ENCODE measurements around the gene BACH2. TPM values are rescaled to one million over a fixed set of nuclear protein-coding genes. Genes with fewer than 3 reads are reported as not detected.

BACH2 gene
- total and polyA plus RNA-seq, 2 donors (not counting 1 experiment from before 2014, with no cell fraction given), result 2.2 to 2.6 TPM

DNA sequence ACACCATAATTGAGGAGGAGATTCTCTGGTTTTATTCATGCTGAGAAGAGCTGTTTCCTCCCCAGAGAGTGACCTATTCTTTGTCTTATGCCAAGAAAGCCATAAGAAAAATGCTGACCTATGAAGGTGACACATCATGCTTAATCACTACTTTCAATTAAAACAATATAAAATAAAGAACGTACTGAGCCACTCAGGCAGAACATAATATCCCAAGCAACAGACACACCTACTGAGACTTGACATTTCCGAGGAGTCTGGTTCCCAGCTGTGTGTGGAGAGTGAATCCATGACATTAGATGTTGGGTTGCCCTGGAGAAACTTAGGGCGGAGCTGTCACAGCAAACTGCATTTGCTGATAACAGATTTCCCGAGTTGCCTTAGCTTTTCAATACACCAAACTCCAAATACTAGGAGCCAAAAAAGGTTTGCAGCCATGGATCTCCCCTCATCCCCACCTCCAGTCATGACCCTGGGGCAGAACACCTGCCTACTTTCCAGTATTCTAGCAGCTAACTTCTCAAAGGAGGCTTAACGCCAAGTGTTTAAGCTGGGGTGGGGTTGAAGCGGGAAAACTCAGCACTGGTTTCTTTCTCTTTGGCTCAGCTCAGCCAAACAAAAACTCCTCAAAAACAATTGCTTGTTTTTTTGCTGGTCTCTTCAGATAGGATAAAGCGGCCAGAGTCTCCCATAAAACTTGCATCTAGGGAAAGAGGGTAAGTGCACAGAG lies 92.2 kb downstream of the BACH2 start:
- H3K9ac ChIP-seq (ENCODE audit: insufficient read depth, low read length), result no peak overlapping the region
- H3K27ac ChIP-seq (ENCODE audit: insufficient read depth, low read length), result no peak overlapping the region
- TF ChIP-seq EZH2 (IDR thresholded peaks at IDR 0.05; ENCODE audit: low read length, missing control alignments), result no peak
- no peaks in the 10 kb centered on the region for H3K79me2 ChIP-seq (ENCODE audit: control insufficient read depth, insufficient read depth, low read length)
- H3K36me3 ChIP-seq (ENCODE audit: control insufficient read depth, insufficient read depth, low read length), result no peaks in the 10 kb centered on the region
- peaks cover 2% of the 10 kb centered on the region for H3K4me1 ChIP-seq (ENCODE audit: control insufficient read depth, extremely low read depth, insufficient read depth, low read length)
- peak in 1 of 2 donors; percentile 56 for DNase-seq (ENCODE audit: low read depth in 2 of 2)
- H3K9me3 ChIP-seq (ENCODE audit: control insufficient read depth, insufficient read depth, low read depth, low read length), result no peaks in the 10 kb centered on the region
- no peak overlapping the region for H3K4me3 ChIP-seq (replicated peaks in 1 of 4; ENCODE audit: control extremely low read depth in 1 of 4, insufficient read depth in 1 of 4, low read depth in 3 of 4, low read length in 4 of 4)
- no peaks in the 10 kb centered on the region for H4K20me1 ChIP-seq (ENCODE audit: control insufficient read depth, extremely low read depth, insufficient read depth, low read length)
- peak overlapping the region; percentile 63 for H3K4me2 ChIP-seq (ENCODE audit: extremely low read depth, insufficient read depth, low read length)
- no peaks in the 10 kb centered on the region for H3K27me3 ChIP-seq (ENCODE audit: control insufficient read depth, insufficient read depth, low read length)
- no peak overlapping the region for H2AFZ ChIP-seq (ENCODE audit: low read length)

DNA sequence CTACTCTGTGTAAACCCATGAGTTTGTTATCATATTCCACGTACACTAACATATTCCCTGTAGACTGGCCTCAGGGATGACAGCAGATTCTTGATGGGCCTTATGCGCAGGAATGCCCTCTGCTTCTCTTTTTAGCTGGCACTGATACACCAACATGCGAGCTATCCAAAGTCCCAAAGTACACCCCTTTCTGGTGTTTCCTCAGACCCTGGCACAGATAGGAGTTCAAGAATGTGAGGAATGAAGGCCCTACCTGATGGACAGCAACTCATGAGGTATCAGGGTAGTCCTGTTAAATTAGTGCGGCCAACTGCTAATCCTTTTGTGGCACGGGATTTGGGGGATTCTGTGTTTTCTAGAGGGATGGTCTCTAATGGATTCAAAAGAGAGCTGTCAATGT lies 93.0 kb downstream of the BACH2 start:
- no peak for DNase-seq (ENCODE audit: low read depth in 2 of 2)
- H3K9me3 ChIP-seq (ENCODE audit: control insufficient read depth, insufficient read depth, low read depth, low read length), result no peaks in the 10 kb centered on the region
- TF ChIP-seq, protein P1, sequence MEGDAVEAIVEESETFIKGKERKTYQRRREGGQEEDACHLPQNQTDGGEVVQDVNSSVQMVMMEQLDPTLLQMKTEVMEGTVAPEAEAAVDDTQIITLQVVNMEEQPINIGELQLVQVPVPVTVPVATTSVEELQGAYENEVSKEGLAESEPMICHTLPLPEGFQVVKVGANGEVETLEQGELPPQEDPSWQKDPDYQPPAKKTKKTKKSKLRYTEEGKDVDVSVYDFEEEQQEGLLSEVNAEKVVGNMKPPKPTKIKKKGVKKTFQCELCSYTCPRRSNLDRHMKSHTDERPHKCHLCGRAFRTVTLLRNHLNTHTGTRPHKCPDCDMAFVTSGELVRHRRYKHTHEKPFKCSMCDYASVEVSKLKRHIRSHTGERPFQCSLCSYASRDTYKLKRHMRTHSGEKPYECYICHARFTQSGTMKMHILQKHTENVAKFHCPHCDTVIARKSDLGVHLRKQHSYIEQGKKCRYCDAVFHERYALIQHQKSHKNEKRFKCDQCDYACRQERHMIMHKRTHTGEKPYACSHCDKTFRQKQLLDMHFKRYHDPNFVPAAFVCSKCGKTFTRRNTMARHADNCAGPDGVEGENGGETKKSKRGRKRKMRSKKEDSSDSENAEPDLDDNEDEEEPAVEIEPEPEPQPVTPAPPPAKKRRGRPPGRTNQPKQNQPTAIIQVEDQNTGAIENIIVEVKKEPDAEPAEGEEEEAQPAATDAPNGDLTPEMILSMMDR (conservative IDR thresholded peaks at IDR 0.05 in 1 of 2, IDR thresholded peaks at IDR 0.05 in 1 of 2; ENCODE audit: low read depth in 1 of 2, low read length in 2 of 2), result no peak
- TF ChIP-seq EZH2 (IDR thresholded peaks at IDR 0.05; ENCODE audit: low read length, missing control alignments), result no peak

DNA sequence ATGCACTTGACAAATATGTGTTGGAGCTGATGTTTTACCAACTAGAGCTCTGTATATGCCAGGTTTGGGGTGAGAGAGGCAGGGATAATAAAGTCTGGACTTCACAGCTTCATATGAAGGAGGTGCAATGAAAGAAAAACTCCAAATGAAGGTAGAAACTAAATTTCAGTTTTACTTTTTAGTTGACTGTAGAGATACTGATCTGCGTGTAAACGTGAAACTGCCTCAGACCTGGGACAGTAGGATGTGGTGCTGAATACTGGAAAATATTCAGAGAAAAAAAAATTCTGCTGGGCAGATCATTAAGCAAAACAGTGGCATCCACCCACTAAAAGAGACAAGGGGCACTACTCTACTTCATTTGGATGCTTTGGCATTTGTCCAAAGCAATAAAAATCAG lies 94.5 kb downstream of the BACH2 start:
- Histone ChIP-seq H3K4me3 (replicated peaks in 1 of 4; ENCODE audit: control extremely low read depth in 1 of 4, insufficient read depth in 1 of 4, low read depth in 3 of 4, low read length in 4 of 4) (no peak overlapping the region), H2AFZ (ENCODE audit: low read length) (no peak overlapping the region), H3K4me2 (ENCODE audit: extremely low read depth, insufficient read depth, low read length) (no peak overlapping the region), H3K36me3 (ENCODE audit: control insufficient read depth, insufficient read depth, low read length) (no peaks in the 10 kb centered on the region), H4K20me1 (ENCODE audit: control insufficient read depth, extremely low read depth, insufficient read depth, low read length) (no peaks in the 10 kb centered on the region), H3K27me3 (ENCODE audit: control insufficient read depth, insufficient read depth, low read length) (no peaks in the 10 kb centered on the region), H3K27ac (ENCODE audit: insufficient read depth, low read length) (no peak overlapping the region), H3K9ac (ENCODE audit: insufficient read depth, low read length) (no peak overlapping the region), H3K9me3 (ENCODE audit: control insufficient read depth, insufficient read depth, low read depth, low read length) (no peaks in the 10 kb centered on the region), H3K79me2 (ENCODE audit: control insufficient read depth, insufficient read depth, low read length) (no peaks in the 10 kb centered on the region), H3K4me1 (ENCODE audit: control insufficient read depth, extremely low read depth, insufficient read depth, low read length) (peaks cover 2% of the 10 kb centered on the region)
- no peak for DNase-seq (ENCODE audit: low read depth in 2 of 2)
- TF ChIP-seq EZH2 (IDR thresholded peaks at IDR 0.05; ENCODE audit: low read length, missing control alignments), result no peak
- TF ChIP-seq, protein P1 (conservative IDR thresholded peaks at IDR 0.05 in 1 of 2, IDR thresholded peaks at IDR 0.05 in 1 of 2; ENCODE audit: low read depth in 1 of 2, low read length in 2 of 2), result no peak

More for the DNA sequence above, 93.0 kb downstream of the BACH2 start:
- no peak overlapping the region for H3K27ac ChIP-seq (ENCODE audit: insufficient read depth, low read length)
- H4K20me1 ChIP-seq (ENCODE audit: control insufficient read depth, extremely low read depth, insufficient read depth, low read length), result no peaks in the 10 kb centered on the region
- H3K79me2 ChIP-seq (ENCODE audit: control insufficient read depth, insufficient read depth, low read length), result no peaks in the 10 kb centered on the region
- H3K9ac ChIP-seq (ENCODE audit: insufficient read depth, low read length), result no peak overlapping the region
- no peak overlapping the region for H2AFZ ChIP-seq (ENCODE audit: low read length)
- H3K27me3 ChIP-seq (ENCODE audit: control insufficient read depth, insufficient read depth, low read length), result no peaks in the 10 kb centered on the region
- peaks cover 2% of the 10 kb centered on the region for H3K4me1 ChIP-seq (ENCODE audit: control insufficient read depth, extremely low read depth, insufficient read depth, low read length)
- no peak overlapping the region for H3K4me3 ChIP-seq (replicated peaks in 1 of 4; ENCODE audit: control extremely low read depth in 1 of 4, insufficient read depth in 1 of 4, low read depth in 3 of 4, low read length in 4 of 4)
- no peak overlapping the region for H3K4me2 ChIP-seq (ENCODE audit: extremely low read depth, insufficient read depth, low read length)
- H3K36me3 ChIP-seq (ENCODE audit: control insufficient read depth, insufficient read depth, low read length), result no peaks in the 10 kb centered on the region

Measured in fibroblast of lung (primary cell).